Liver (tissue), 9 donors: ENCODE measurements around the gene UNC13A. TPM values are rescaled to one million over a fixed set of nuclear protein-coding genes. Genes with fewer than 3 reads are reported as not detected.

Source experiments
- DNase-seq: peaks from one replicate; pipeline ENCODE4 v3.0.0-alpha.2; 2017; ENCODE audit warnings: low spot score
- H3K27ac ChIP-seq, 2 donors: one replicate each; pipeline ENCODE4 v1.7.0; 2013; ENCODE audit warnings: inconsistent platforms in 2 of 2, low read length in 2 of 2, control low read depth in 1 of 2, low read depth in 1 of 2, mild to moderate bottlenecking in 1 of 2
- H3K27me3 ChIP-seq, 4 donors: one replicate each; pipeline versions ENCODE4 v1.6.1 to v1.7.0; 2013; ENCODE audit warnings: low read length in 3 of 4, inconsistent platforms in 1 of 4, mild to moderate bottlenecking in 1 of 4, moderate library complexity in 1 of 4; ENCODE audit not compliant: control insufficient read depth in 4 of 4, insufficient read depth in 4 of 4
- H3K36me3 ChIP-seq, 4 donors: one replicate each; pipeline versions ENCODE4 v1.6.1 to v1.7.0; 2013; ENCODE audit warnings: low read length in 3 of 4, mild to moderate bottlenecking in 3 of 4, low read depth in 1 of 4, moderate library complexity in 1 of 4; ENCODE audit not compliant: control insufficient read depth in 4 of 4, insufficient read depth in 3 of 4
- H3K4me1 ChIP-seq, 4 donors: one replicate each; pipeline versions ENCODE4 v1.6.1 to v1.7.0; 2013; ENCODE audit warnings: low read length in 3 of 4, mild to moderate bottlenecking in 3 of 4, moderate library complexity in 1 of 4; ENCODE audit not compliant: control insufficient read depth in 4 of 4, insufficient read depth in 4 of 4
- H3K4me3 ChIP-seq, 3 donors: one replicate each; pipeline versions ENCODE4 v1.6.1 to v1.7.0; 2013; ENCODE audit warnings: low read length in 3 of 3, control low read depth in 1 of 3, low read depth in 1 of 3, mild to moderate bottlenecking in 1 of 3
- H3K9ac ChIP-seq, 2 donors: one replicate each; pipeline ENCODE4 v1.7.0; 2013; ENCODE audit warnings: low read length in 2 of 2, mild to moderate bottlenecking in 2 of 2, moderate library complexity in 2 of 2, control low read depth in 1 of 2, low read depth in 1 of 2
- H3K9me3 ChIP-seq, 4 donors: one replicate each; pipeline versions ENCODE4 v1.6.1 to v1.7.0; 2013; ENCODE audit warnings: low read length in 3 of 4; ENCODE audit not compliant: control insufficient read depth in 4 of 4
- ATF3 ChIP-seq: IDR thresholded peaks from 2 replicates; pipeline ENCODE4 v1.6.1; 2016; ENCODE audit warnings: antibody characterized with exemption
- CTCF ChIP-seq: fragments of 150-350 bp; IDR thresholded peaks from 2 replicates; pipeline ENCODE4 v1.5.1; 2017; ENCODE audit warnings: improper control_type of control experiment, low read depth, low read length; ENCODE audit not compliant: missing input control
- FOXA1 ChIP-seq: IDR thresholded peaks from 2 replicates; pipeline ENCODE4 v1.6.1; 2016; ENCODE audit warnings: antibody characterized with exemption
- FOXA2 ChIP-seq: IDR thresholded peaks from 2 replicates; pipeline ENCODE4 v1.6.1; 2016; ENCODE audit warnings: antibody characterized with exemption
- GABPA ChIP-seq, 2 donors: IDR thresholded peaks in 1 of 2; conservative IDR thresholded peaks in 1 of 2; 2 replicates each; pipeline ENCODE4 v1.6.1; 2016; ENCODE audit warnings: antibody characterized with exemption in 2 of 2, mild to moderate bottlenecking in 1 of 2, moderate library complexity in 1 of 2
- HNF4A ChIP-seq, 2 donors: conservative IDR thresholded peaks; 2 replicates each; pipeline ENCODE4 v1.6.1; 2016; ENCODE audit warnings: antibody characterized with exemption in 2 of 2, mild to moderate bottlenecking in 2 of 2
- HNF4G ChIP-seq: IDR thresholded peaks from 2 replicates; pipeline ENCODE4 v1.6.1; 2016; ENCODE audit warnings: antibody characterized with exemption
- MAX ChIP-seq: IDR thresholded peaks from 2 replicates; pipeline ENCODE4 v1.6.1; 2016; ENCODE audit warnings: antibody characterized with exemption
- NR2F2 ChIP-seq: IDR thresholded peaks from 2 replicates; pipeline ENCODE4 v1.6.1; 2016; ENCODE audit warnings: antibody characterized with exemption
- RAD21 ChIP-seq, 2 donors: IDR thresholded peaks; 2 replicates each; pipeline ENCODE4 v1.6.1; 2016; ENCODE audit warnings: antibody characterized with exemption in 2 of 2, mild to moderate bottlenecking in 2 of 2
- RXRA ChIP-seq, 2 donors: IDR thresholded peaks; 2 replicates each; pipeline ENCODE4 v1.6.1; 2017 to 2018; ENCODE audit warnings: antibody characterized with exemption in 2 of 2, mild to moderate bottlenecking in 1 of 2
- SP1 ChIP-seq: IDR thresholded peaks from 2 replicates; pipeline ENCODE4 v1.6.1; 2018; ENCODE audit warnings: antibody characterized with exemption, mild to moderate bottlenecking
- YY1 ChIP-seq: IDR thresholded peaks from 2 replicates; pipeline ENCODE4 v1.6.1; 2016; ENCODE audit warnings: antibody characterized with exemption, mild to moderate bottlenecking
- ZBTB33 ChIP-seq: IDR thresholded peaks from 2 replicates; pipeline ENCODE4 v1.6.1; 2016; ENCODE audit warnings: antibody characterized with exemption
- WGBS: extraction: QIAGEN DNeasy Blood & Tissue Kit; methylation state at CpG from one replicate; pipeline ENCODE4 v1.1.7; 2013; 5-methylcytosine and 5-hydroxymethylcytosine counted together
- polyA plus RNA-seq, 2 donors: library from polyadenylated mRNA; stranded (reverse) in 1 of 2; unstranded in 1 of 2; fragments of 200-250 nt in 1 of 2; fragments of >200 nt in 1 of 2; fragmentation: Nextera tagmentation in 1 of 2; extraction: Ambion mirVana in 1 of 2; gene quantifications; one replicate each; pipeline versions ENCODE4 v1.2.1 to v1.2.3, GENCODE V29; 2013 to 2015
- total RNA-seq, 2 donors: library from RNA; depleted of rRNA; stranded (reverse); fragments of >200 nt; gene quantifications; one replicate each; pipeline ENCODE4 v1.2.3, GENCODE V29; 2014
- TF ChIP-seq, protein P1 (sequence below): IDR thresholded peaks from 2 replicates; pipeline ENCODE4 v1.6.1; 2016; ENCODE audit warnings: antibody characterized with exemption, mild to moderate bottlenecking
- donor health status: healthy.
- donor health status: healthy.
- donor health status: healthy.
- donor health status: healthy.
- donor health status: healthy.

UNC13A gene
- total and polyA plus RNA-seq, 4 donors: under 0.01 to 0.01 TPM; not detected in 2

GRCh38 chr19:17626456-17627015 lies 61.6 kb downstream of the UNC13A start:
- Histone ChIP-seq H3K4me1 (no peaks in the 10 kb centered on the region), H3K36me3 (no peaks in the 10 kb centered on the region), H3K27ac (no peak overlapping the region), H3K4me3 (no peak overlapping the region), H3K9me3 (peaks cover 0 to 6% (median 4%) of the 10 kb centered on the region in 4 donors), H3K9ac (no peak overlapping the region), H3K27me3 (no peaks in the 10 kb centered on the region)
- 83% methylated on average over 12 of the region's 12 CpGs for WGBS
- no peak for TF ChIP-seq ATF3
- no peak for TF ChIP-seq HNF4G
- TF ChIP-seq RXRA (IDR thresholded peaks at IDR 0.05): no peak
- no peak for TF ChIP-seq ZBTB33
- no peak for TF ChIP-seq YY1
- TF ChIP-seq MAX: no peak
- no peak for TF ChIP-seq FOXA2
- no peak for TF ChIP-seq FOXA1
- no peak for TF ChIP-seq RAD21 (IDR thresholded peaks at IDR 0.05)
- TF ChIP-seq HNF4A (conservative IDR thresholded peaks at IDR 0.05): no peak
- TF ChIP-seq, protein P1, sequence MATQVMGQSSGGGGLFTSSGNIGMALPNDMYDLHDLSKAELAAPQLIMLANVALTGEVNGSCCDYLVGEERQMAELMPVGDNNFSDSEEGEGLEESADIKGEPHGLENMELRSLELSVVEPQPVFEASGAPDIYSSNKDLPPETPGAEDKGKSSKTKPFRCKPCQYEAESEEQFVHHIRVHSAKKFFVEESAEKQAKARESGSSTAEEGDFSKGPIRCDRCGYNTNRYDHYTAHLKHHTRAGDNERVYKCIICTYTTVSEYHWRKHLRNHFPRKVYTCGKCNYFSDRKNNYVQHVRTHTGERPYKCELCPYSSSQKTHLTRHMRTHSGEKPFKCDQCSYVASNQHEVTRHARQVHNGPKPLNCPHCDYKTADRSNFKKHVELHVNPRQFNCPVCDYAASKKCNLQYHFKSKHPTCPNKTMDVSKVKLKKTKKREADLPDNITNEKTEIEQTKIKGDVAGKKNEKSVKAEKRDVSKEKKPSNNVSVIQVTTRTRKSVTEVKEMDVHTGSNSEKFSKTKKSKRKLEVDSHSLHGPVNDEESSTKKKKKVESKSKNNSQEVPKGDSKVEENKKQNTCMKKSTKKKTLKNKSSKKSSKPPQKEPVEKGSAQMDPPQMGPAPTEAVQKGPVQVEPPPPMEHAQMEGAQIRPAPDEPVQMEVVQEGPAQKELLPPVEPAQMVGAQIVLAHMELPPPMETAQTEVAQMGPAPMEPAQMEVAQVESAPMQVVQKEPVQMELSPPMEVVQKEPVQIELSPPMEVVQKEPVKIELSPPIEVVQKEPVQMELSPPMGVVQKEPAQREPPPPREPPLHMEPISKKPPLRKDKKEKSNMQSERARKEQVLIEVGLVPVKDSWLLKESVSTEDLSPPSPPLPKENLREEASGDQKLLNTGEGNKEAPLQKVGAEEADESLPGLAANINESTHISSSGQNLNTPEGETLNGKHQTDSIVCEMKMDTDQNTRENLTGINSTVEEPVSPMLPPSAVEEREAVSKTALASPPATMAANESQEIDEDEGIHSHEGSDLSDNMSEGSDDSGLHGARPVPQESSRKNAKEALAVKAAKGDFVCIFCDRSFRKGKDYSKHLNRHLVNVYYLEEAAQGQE: no peak
- DNase-seq: no peak

GRCh38 chr19:17625980-17626379 lies 62.2 kb downstream of the UNC13A start:
- Histone ChIP-seq H3K9ac (no peak overlapping the region), H3K27me3 (no peaks in the 10 kb centered on the region), H3K4me3 (no peak overlapping the region), H3K27ac (no peak overlapping the region), H3K9me3 (peaks cover 0 to 9% (median 4%) of the 10 kb centered on the region in 4 donors), H3K4me1 (no peaks in the 10 kb centered on the region), H3K36me3 (no peaks in the 10 kb centered on the region)
- DNase-seq: no peak
- TF ChIP-seq, protein P1: no peak
- TF ChIP-seq CTCF (no peak), YY1 (no peak), NR2F2 (no peak), HNF4G (no peak), GABPA (IDR thresholded peaks at IDR 0.05 in 1 of 2, conservative IDR thresholded peaks at IDR 0.05 in 1 of 2) (no peak), SP1 (no peak), ZBTB33 (no peak), RXRA (IDR thresholded peaks at IDR 0.05) (no peak), FOXA1 (no peak)
- 62% methylated on average over 2 of the region's 2 CpGs for WGBS
